OCI-LY1 (cell line): Measurements from ENCODE around the gene NPM1.

Experiments used
- CTCF ChIP-seq: fragments of 200-600 bp; sonication (generic), shearing (Covaris generic); IDR thresholded peaks from 2 replicates; pipeline ENCODE4 v1.5.1; 2017; ENCODE audit warnings: mild to moderate bottlenecking, antibody characterized with exemption, low read length, moderate library complexity, mixed read lengths
- EZH2 ChIP-seq: fragments of 200-600 bp; sonication (generic), shearing (Covaris generic); IDR thresholded peaks from 2 replicates; pipeline ENCODE4 v1.8.0; 2017; ENCODE audit warnings: borderline replicate concordance, mixed run types, mild to moderate bottlenecking, antibody characterized with exemption, low read length, moderate library complexity, mixed read lengths

DNA sequence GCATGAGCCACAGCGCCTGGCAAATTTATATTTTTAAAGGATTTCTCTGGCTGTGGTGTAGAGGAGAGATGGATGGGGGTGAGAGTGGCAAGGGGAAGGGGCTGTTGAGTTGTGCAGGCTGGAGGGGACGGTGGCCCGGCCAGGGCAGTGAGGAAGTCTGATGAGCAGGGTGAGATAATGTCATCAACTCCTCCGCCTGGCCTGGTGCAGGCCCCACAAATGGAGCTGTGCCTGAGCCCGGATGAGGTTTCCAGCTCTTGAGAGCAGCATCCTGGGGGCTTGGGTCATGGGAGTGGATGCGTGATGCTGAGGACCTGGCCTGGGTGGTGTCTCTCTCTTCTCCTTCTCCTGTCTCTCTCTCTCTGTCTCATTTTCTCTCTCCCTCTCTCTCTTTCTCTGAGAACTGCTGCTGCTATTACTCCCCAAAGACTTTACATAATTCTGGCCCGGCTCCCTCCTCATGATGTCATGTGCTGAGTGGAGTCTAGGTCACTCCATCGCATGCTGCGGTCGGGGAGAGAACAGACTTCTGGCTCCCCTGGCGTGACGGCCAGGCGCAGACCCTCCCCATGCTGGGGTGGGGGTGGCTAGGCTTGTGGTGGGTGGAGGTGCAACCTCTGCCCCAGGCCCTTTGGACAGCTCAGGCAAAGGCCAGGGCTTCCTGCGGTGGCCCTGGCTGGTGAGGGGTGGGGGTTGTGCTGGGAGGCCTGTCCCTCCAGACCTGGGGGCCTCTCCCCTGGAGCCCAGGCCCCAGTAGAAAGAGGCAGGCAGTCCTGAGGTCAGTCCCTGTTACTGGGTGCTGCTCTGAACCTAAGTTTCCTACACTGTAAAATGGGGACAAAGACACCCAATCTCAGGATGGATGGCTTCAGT, 58.2 kb downstream of the NPM1 start:
- TF ChIP-seq CTCF, result no peak
- TF ChIP-seq EZH2, result no peak
